GM12878 (cell line): ENCODE measurements around the gene IER5L. TPM values are rescaled to one million over a fixed set of nuclear protein-coding genes. Genes with fewer than 3 reads are reported as not detected.

Source experiments
- ATAC-seq: fragments of 200-7000 bp; cut with Tn5 transposase; 3 replicates; pipeline ENCODE4 v1.9.1; 2020; ENCODE audit warnings: mild to moderate bottlenecking, moderate library complexity
- BruUV-seq: library from RNA; stranded (reverse); fragments of 400-500 nt; replicated peaks from 2 replicates; lab custom pipeline; 2021; lab: Mats Ljungman, UMichigan
- CTCF ChIA-PET: fragments of 300-600 bp; sonication (Branson Sonifier 250); formaldehyde crosslinking; extraction: SDS; loops from one replicate; lab custom pipeline; 2021; ENCODE audit warnings: inconsistent platforms; lab: Yijun Ruan, JAX
- POLR2A ChIA-PET: fragments of 350-600 bp; formaldehyde crosslinking; extraction: SDS; loops from one replicate; lab custom pipeline; 2021; ENCODE audit warnings: inconsistent platforms; lab: Charles Lee
- RAD21 ChIA-PET: fragments of 300-600 bp; sonication (Branson Sonifier 250); formaldehyde crosslinking; loops from one replicate; lab custom pipeline; 2023; ENCODE audit warnings: antibody characterized with exemption; ENCODE audit not compliant: unreplicated experiment; lab: Charles Lee
- SMC1A ChIA-PET: fragments of 300-600 bp; sonication (Branson Sonifier 250); formaldehyde crosslinking; loops from one replicate; lab custom pipeline; 2023; ENCODE audit not compliant: unreplicated experiment, uncharacterized antibody; lab: Charles Lee
- DNase-seq: peaks from one replicate; pipeline ENCODE4 v3.0.0-alpha.2; 2011; ENCODE audit warnings: low read depth, low spot score
- FAIRE-seq: peaks from 3 replicates; lab custom pipeline; 2011; peaks lifted over from hg19 to GRCh38; lab: Jason Lieb, UNC
- H2AFZ ChIP-seq: 2 replicates; pipeline ENCODE4 v1.6.0; 2011; ENCODE audit warnings: low read depth, low read length, control low read depth; ENCODE audit not compliant: control insufficient read depth
- H3K27ac ChIP-seq: 2 replicates; pipeline ENCODE4 v1.5.1; 2011; ENCODE audit warnings: control low read depth; ENCODE audit not compliant: control insufficient read depth, insufficient read depth
- H3K27me3 ChIP-seq, 2 experiments: replicated peaks in 1 of 2; 2 replicates each; pipeline versions ENCODE4 v1.6.0 to v1.6.1; 2011; ENCODE audit warnings: low read length in 1 of 2; ENCODE audit not compliant: control insufficient read depth in 2 of 2, insufficient read depth in 2 of 2
- H3K36me3 ChIP-seq, 2 experiments: 2 replicates each; pipeline ENCODE4 v1.5.1; 2011; ENCODE audit warnings: low read length in 1 of 2; ENCODE audit not compliant: control insufficient read depth in 2 of 2, insufficient read depth in 2 of 2
- H3K4me1 ChIP-seq: 2 replicates; pipeline ENCODE4 v1.6.1; 2011; ENCODE audit warnings: mild to moderate bottlenecking, low read length, moderate library complexity, mixed read lengths; ENCODE audit not compliant: control insufficient read depth, insufficient read depth
- H3K4me2 ChIP-seq: 2 replicates; pipeline ENCODE4 v1.6.0; 2011; ENCODE audit warnings: control low read depth; ENCODE audit not compliant: control insufficient read depth, insufficient read depth
- H3K4me3 ChIP-seq: fragments of 200-600 bp; sonication (generic); 2 replicates; pipeline ENCODE4 v1.5.1; 2016
- H3K79me2 ChIP-seq: 2 replicates; pipeline ENCODE4 v1.6.0; 2011; ENCODE audit warnings: low read length; ENCODE audit not compliant: control insufficient read depth, insufficient read depth
- H3K9ac ChIP-seq: 2 replicates; pipeline ENCODE4 v1.8.0; 2011; ENCODE audit warnings: low read length, control low read depth, mixed read lengths; ENCODE audit not compliant: control insufficient read depth, insufficient read depth
- H3K9me3 ChIP-seq: replicated peaks from 3 replicates; pipeline ENCODE4 v1.5.1; 2011; ENCODE audit warnings: mild to moderate bottlenecking, low read length; ENCODE audit not compliant: control insufficient read depth, insufficient read depth
- H4K20me1 ChIP-seq: 2 replicates; pipeline ENCODE4 v1.6.0; 2011; ENCODE audit not compliant: control insufficient read depth, insufficient read depth
- CHD2 ChIP-seq: IDR thresholded peaks from 2 replicates; pipeline ENCODE4 v1.6.1; 2011; ENCODE audit warnings: low read depth, low read length, improper control_type of control experiment, borderline replicate concordance
- FOXM1 ChIP-seq: IDR thresholded peaks from 2 replicates; pipeline ENCODE4 v1.6.1; 2012; ENCODE audit warnings: low read depth, mild to moderate bottlenecking, inconsistent platforms, low read length, moderate library complexity
- IRF4 ChIP-seq: IDR thresholded peaks from 2 replicates; pipeline ENCODE4 v1.6.1; 2011; ENCODE audit warnings: low read depth, low read length
- SMAD5 ChIP-seq: IDR thresholded peaks from 2 replicates; pipeline ENCODE4 v1.6.1; 2016; ENCODE audit warnings: antibody characterized with exemption, low read depth
- SREBF1 ChIP-seq: IDR thresholded peaks from 2 replicates; pipeline ENCODE4 v1.6.1; 2012; ENCODE audit warnings: mild to moderate bottlenecking, low read length
- SREBF2 ChIP-seq: IDR thresholded peaks from 2 replicates; pipeline ENCODE4 v1.6.1; 2012; ENCODE audit warnings: mild to moderate bottlenecking, low read length
- TBL1XR1 ChIP-seq: IDR thresholded peaks from 2 replicates; pipeline ENCODE4 v1.6.1; 2012; ENCODE audit warnings: low read depth, low read length, improper control_type of control experiment
- WGBS: methylation state at CpG from one replicate; pipeline ENCODE4 v1.1.6; 2016; ENCODE audit warnings: low lambda C conversion rate; ENCODE audit not compliant: insufficient replicate concordance, insufficient coverage; ENCODE audit errors: missing lambda C conversion rate; 5-methylcytosine and 5-hydroxymethylcytosine counted together
- in situ Hi-C: fragments of 300-500 bp; cut with MboI; formaldehyde crosslinking; loops from 9 replicates; pipeline ENCODE4 v1.14.3; 2018; ENCODE audit warnings: mixed read lengths
- intact Hi-C: fragments of 100-400 bp; cut with micrococcal nuclease; formaldehyde crosslinking; loops from one replicate; pipeline ENCODE4 v1.14.2; 2022; ENCODE audit not compliant: unreplicated experiment
- polyA plus RNA-seq, 11 experiments: library from polyadenylated mRNA; depleted of rRNA in 4 of 11; unstranded in 6 of 11; stranded (reverse) in 5 of 11; fragments of >200 nt; fragmentation: Nextera tagmentation in 4 of 11; fragmentation: Illumina TruSeq in 1 of 11; extraction: Ambion mirVana in 4 of 11; extraction: Trizol in 1 of 11; gene quantifications; 1 replicate in 1 of 11; 2 replicates in 10 of 11; pipeline versions ENCODE4 v1.2.1 to v1.2.3, GENCODE V29; 2011 to 2016; ENCODE audit warnings: inconsistent platforms in 2 of 11, missing spikeins in 2 of 11, low read depth in 1 of 11
- total RNA-seq, 4 experiments: library from RNA; depleted of rRNA in 3 of 4; stranded (reverse); fragments of >200 nt in 3 of 4; fragmentation: Illumina TruSeq in 1 of 4; extraction: Trizol in 1 of 4; gene quantifications; 2 replicates each; pipeline versions ENCODE4 v1.2.1 to v1.2.3, GENCODE V29; 2013 to 2021
- TF ChIP-seq, protein P1 (sequence below): fragments of 450-650 bp; formaldehyde crosslinking; IDR thresholded peaks from 2 replicates; pipeline ENCODE4 v1.4.0; 2022; ENCODE audit warnings: mild to moderate bottlenecking, moderate library complexity
- TF ChIP-seq, protein P2 (sequence below): fragments of 450-650 bp; IDR thresholded peaks from 2 replicates; pipeline ENCODE4 v1.6.1; 2017; ENCODE audit warnings: mild to moderate bottlenecking, low read depth, inconsistent platforms; ENCODE audit not compliant: poor library complexity, severe bottlenecking
- TF ChIP-seq, protein P3 (sequence below): IDR thresholded peaks from 2 replicates; pipeline ENCODE4 v1.6.1; 2011; ENCODE audit warnings: borderline replicate concordance, low read depth, mild to moderate bottlenecking, moderate library complexity, mixed read lengths, low read length; ENCODE audit not compliant: insufficient read depth; ENCODE audit errors: extremely low read length

The IER5L gene
- total and polyA plus RNA-seq, 10 of the 15 experiments (the other 5 are each of a cell fraction or from before 2014, with no cell fraction given) = 0.04 to 1.4 (median 0.17) TPM

DNA sequence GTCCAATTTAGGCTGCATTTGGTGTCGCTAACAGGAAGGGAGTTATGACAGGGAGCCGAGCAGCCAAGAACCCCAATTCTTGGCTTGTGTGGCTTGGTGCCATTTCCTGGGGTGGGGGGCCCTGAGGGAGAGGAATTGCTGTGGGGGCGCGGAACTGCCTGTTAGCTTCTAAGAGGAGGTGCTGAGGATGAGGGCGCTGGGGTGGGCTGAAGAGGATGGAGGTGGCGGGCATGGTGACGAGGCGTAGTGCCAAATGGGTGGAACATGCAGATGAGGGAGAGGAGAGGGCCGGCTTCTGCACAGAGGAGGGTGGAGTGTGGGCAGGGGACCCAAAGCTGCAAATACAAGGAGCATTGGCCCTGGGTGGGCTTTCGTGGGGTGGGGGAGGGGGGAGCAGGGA is 27.9 kb downstream of the IER5L start:
- Histone ChIP-seq H3K9me3 (no peaks in the 10 kb centered on the region), H3K4me2 (no peak overlapping the region)
- BruUV-seq = no TSS peak
- 90% methylated on average over 10 of the region's 10 CpGs for WGBS
- SMC1A ChIA-PET = interaction anchor here (1.8 to 3.3 kb wide), 2 partner anchors 11 to 16 kb away, joined by 4 to 19 read pairs; no protein-coding TSS in a partner anchor
- TF ChIP-seq SREBF2 = no peak
- TF ChIP-seq SMAD5 = no peak
- TF ChIP-seq SREBF1 = no peak
- TF ChIP-seq CHD2 = no peak
- no peak for TF ChIP-seq IRF4
- TF ChIP-seq, protein P1, sequence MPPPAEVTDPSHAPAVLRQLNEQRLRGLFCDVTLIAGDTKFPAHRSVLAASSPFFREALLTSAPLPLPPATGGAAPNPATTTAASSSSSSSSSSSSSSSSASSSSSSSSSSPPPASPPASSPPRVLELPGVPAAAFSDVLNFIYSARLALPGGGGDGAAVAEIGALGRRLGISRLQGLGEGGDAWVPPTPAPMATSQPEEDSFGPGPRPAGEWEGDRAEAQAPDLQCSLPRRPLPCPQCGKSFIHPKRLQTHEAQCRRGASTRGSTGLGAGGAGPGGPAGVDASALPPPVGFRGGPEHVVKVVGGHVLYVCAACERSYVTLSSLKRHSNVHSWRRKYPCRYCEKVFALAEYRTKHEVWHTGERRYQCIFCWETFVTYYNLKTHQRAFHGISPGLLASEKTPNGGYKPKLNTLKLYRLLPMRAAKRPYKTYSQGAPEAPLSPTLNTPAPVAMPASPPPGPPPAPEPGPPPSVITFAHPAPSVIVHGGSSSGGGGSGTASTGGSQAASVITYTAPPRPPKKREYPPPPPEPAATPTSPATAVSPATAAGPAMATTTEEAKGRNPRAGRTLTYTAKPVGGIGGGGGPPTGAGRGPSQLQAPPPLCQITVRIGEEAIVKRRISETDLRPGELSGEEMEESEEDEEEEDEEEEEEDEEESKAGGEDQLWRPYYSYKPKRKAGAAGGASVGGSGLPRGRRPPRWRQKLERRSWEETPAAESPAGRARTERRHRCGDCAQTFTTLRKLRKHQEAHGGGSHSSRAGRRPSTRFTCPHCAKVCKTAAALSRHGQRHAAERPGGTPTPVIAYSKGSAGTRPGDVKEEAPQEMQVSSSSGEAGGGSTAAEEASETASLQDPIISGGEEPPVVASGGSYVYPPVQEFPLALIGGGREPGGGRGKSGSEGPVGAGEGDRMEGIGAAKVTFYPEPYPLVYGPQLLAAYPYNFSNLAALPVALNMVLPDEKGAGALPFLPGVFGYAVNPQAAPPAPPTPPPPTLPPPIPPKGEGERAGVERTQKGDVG (CRISPR knock-in tag) = no peak
- TF ChIP-seq TBL1XR1 = no peak
- TF ChIP-seq, protein P2, sequence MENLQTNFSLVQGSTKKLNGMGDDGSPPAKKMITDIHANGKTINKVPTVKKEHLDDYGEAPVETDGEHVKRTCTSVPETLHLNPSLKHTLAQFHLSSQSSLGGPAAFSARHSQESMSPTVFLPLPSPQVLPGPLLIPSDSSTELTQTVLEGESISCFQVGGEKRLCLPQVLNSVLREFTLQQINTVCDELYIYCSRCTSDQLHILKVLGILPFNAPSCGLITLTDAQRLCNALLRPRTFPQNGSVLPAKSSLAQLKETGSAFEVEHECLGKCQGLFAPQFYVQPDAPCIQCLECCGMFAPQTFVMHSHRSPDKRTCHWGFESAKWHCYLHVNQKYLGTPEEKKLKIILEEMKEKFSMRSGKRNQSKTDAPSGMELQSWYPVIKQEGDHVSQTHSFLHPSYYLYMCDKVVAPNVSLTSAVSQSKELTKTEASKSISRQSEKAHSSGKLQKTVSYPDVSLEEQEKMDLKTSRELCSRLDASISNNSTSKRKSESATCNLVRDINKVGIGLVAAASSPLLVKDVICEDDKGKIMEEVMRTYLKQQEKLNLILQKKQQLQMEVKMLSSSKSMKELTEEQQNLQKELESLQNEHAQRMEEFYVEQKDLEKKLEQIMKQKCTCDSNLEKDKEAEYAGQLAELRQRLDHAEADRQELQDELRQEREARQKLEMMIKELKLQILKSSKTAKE = no peak
- no peak for TF ChIP-seq FOXM1
- TF ChIP-seq, protein P3, sequence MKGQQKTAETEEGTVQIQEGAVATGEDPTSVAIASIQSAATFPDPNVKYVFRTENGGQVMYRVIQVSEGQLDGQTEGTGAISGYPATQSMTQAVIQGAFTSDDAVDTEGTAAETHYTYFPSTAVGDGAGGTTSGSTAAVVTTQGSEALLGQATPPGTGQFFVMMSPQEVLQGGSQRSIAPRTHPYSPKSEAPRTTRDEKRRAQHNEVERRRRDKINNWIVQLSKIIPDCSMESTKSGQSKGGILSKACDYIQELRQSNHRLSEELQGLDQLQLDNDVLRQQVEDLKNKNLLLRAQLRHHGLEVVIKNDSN = no peak
- TF ChIP-seq, all 136 proteins: peak for 0
- FAIRE-seq (no peak), ATAC-seq (no peak), DNase-seq (no peak)
- no peak overlapping the region for H2AFZ ChIP-seq
- no peaks in the 10 kb centered on the region for H3K27me3 ChIP-seq
- RAD21 ChIA-PET = interaction anchor here (1.0 to 1.3 kb wide), 2 partner anchors 10 to 13 kb away, joined by 3 to 4 read pairs; no protein-coding TSS in a partner anchor
- intact Hi-C loops = no loop called here
- CTCF ChIA-PET = interaction anchor here (1.2 to 2.3 kb wide), 5 partner anchors 10 to 474 kb away, joined by 7 to 19 read pairs (median 11); partner anchors contain the start of gene IER5L
- H3K36me3 ChIP-seq = peaks cover 2 to 4% of the 10 kb centered on the region in 2 experiments; a peak in 3 of 4 replicates
- no peaks in the 10 kb centered on the region for H4K20me1 ChIP-seq
- no peaks in the 10 kb centered on the region for H3K79me2 ChIP-seq
- in situ Hi-C loops = no loop called here
- POLR2A ChIA-PET = interaction anchor here (0.6 kb wide), 1 partner anchor 587 kb away, joined by 3 read pairs; no protein-coding TSS in a partner anchor
- no peak overlapping the region for H3K4me3 ChIP-seq
- no peak overlapping the region for H3K27ac ChIP-seq
- peaks cover 13% of the 10 kb centered on the region for H3K4me1 ChIP-seq
- H3K9ac ChIP-seq = no peak overlapping the region
